Measurements from ENCODE around the gene CYP3A7.

DNA sequence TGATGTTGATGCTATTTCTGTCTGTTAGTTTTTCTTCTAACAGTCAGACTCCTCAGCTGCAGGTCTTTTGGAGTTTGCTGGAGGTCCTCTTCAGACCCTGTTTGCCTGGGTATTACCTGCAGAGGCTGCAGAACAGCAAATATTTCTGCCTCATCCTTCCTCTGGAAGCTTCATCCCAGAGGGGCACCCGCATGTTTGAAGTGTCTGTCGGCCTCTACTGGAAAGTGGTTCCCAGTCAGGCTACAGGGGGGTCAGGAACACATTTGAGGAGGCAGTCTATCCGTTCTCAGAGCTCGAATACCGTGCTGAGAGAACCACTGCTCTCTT lies 41.9 kb downstream of the CYP3A7 start:
- no peak for TF ChIP-seq TCF7 (CRISPR knock-in tag; IDR thresholded peaks at IDR 0.05; ENCODE audit: low read depth)
- no peak for TF ChIP-seq ATF1 (CRISPR knock-in tag; IDR thresholded peaks at IDR 0.05)
- TF ChIP-seq, protein P1, sequence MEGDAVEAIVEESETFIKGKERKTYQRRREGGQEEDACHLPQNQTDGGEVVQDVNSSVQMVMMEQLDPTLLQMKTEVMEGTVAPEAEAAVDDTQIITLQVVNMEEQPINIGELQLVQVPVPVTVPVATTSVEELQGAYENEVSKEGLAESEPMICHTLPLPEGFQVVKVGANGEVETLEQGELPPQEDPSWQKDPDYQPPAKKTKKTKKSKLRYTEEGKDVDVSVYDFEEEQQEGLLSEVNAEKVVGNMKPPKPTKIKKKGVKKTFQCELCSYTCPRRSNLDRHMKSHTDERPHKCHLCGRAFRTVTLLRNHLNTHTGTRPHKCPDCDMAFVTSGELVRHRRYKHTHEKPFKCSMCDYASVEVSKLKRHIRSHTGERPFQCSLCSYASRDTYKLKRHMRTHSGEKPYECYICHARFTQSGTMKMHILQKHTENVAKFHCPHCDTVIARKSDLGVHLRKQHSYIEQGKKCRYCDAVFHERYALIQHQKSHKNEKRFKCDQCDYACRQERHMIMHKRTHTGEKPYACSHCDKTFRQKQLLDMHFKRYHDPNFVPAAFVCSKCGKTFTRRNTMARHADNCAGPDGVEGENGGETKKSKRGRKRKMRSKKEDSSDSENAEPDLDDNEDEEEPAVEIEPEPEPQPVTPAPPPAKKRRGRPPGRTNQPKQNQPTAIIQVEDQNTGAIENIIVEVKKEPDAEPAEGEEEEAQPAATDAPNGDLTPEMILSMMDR (IDR thresholded peaks at IDR 0.05), result no peak
- TF ChIP-seq, protein P2, sequence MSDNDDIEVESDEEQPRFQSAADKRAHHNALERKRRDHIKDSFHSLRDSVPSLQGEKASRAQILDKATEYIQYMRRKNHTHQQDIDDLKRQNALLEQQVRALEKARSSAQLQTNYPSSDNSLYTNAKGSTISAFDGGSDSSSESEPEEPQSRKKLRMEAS (CRISPR knock-in tag; IDR thresholded peaks at IDR 0.05), result no peak
- TF ChIP-seq, protein P3, sequence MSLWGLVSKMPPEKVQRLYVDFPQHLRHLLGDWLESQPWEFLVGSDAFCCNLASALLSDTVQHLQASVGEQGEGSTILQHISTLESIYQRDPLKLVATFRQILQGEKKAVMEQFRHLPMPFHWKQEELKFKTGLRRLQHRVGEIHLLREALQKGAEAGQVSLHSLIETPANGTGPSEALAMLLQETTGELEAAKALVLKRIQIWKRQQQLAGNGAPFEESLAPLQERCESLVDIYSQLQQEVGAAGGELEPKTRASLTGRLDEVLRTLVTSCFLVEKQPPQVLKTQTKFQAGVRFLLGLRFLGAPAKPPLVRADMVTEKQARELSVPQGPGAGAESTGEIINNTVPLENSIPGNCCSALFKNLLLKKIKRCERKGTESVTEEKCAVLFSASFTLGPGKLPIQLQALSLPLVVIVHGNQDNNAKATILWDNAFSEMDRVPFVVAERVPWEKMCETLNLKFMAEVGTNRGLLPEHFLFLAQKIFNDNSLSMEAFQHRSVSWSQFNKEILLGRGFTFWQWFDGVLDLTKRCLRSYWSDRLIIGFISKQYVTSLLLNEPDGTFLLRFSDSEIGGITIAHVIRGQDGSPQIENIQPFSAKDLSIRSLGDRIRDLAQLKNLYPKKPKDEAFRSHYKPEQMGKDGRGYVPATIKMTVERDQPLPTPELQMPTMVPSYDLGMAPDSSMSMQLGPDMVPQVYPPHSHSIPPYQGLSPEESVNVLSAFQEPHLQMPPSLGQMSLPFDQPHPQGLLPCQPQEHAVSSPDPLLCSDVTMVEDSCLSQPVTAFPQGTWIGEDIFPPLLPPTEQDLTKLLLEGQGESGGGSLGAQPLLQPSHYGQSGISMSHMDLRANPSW (CRISPR knock-in tag; conservative IDR thresholded peaks at IDR 0.05; ENCODE audit: low read depth), result no peak
- TF ChIP-seq NFYB (CRISPR knock-in tag; conservative IDR thresholded peaks at IDR 0.05; ENCODE audit: low read depth), result no peak
- TF ChIP-seq ESRRA (CRISPR knock-in tag; IDR thresholded peaks at IDR 0.05; ENCODE audit: borderline replicate concordance), result no peak
- no peak for TF ChIP-seq ETV6 (CRISPR knock-in tag; IDR thresholded peaks at IDR 0.05)
- TF ChIP-seq, protein P4, sequence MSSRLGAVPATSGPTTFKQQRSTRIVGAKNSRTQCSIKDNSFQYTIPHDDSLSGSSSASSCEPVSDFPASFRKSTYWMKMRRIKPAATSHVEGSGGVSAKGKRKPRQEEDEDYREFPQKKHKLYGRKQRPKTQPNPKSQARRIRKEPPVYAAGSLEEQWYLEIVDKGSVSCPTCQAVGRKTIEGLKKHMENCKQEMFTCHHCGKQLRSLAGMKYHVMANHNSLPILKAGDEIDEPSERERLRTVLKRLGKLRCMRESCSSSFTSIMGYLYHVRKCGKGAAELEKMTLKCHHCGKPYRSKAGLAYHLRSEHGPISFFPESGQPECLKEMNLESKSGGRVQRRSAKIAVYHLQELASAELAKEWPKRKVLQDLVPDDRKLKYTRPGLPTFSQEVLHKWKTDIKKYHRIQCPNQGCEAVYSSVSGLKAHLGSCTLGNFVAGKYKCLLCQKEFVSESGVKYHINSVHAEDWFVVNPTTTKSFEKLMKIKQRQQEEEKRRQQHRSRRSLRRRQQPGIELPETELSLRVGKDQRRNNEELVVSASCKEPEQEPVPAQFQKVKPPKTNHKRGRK (CRISPR knock-in tag; IDR thresholded peaks at IDR 0.05; ENCODE audit: borderline replicate concordance), result no peak

All from WTC11 (cell line).